Breast epithelium (tissue), 4 donors: ENCODE results near the gene IL26. TPM values are rescaled to one million over a fixed set of nuclear protein-coding genes. Genes with fewer than 3 reads are reported as not detected.

Source experiments
- DNase-seq, 2 donors: peaks; one replicate each; pipeline ENCODE4 v3.0.0-alpha.2; 2019; ENCODE audit warnings: low spot score in 2 of 2
- H3K27ac ChIP-seq, 2 donors: fragments of 200-600 bp; sonication (generic) in 1 of 2; one replicate each; pipeline ENCODE4 v1.5.1; 2016 to 2019; ENCODE audit warnings: mild to moderate bottlenecking in 1 of 2
- H3K27me3 ChIP-seq, 2 donors: fragments of 200-600 bp; sonication (generic) in 1 of 2; one replicate each; pipeline versions ENCODE4 v1.5.1 to v1.6.0; 2017 to 2019; ENCODE audit warnings: control low read depth in 1 of 2, mild to moderate bottlenecking in 1 of 2
- H3K36me3 ChIP-seq: fragments of 200-600 bp; one replicate; pipeline ENCODE4 v1.5.1; 2019
- H3K4me1 ChIP-seq, 2 donors: fragments of 200-600 bp; sonication (generic); one replicate each; pipeline ENCODE4 v1.5.1; 2016 to 2019; ENCODE audit warnings: control low read depth in 1 of 2
- H3K4me3 ChIP-seq, 3 donors: fragments of 200-600 bp; sonication (generic); 1 replicate in 2 of 3; 2 replicates in 1 of 3; pipeline ENCODE4 v1.5.1; 2016 to 2019; ENCODE audit warnings: mild to moderate bottlenecking in 3 of 3, moderate library complexity in 2 of 3
- H3K9me3 ChIP-seq, 2 donors: fragments of 200-600 bp; sonication (generic) in 1 of 2; one replicate each; pipeline ENCODE4 v1.5.1; 2016 to 2019; ENCODE audit warnings: control low read depth in 1 of 2
- POLR2A ChIP-seq: fragments of 450-650 bp; IDR thresholded peaks from one replicate; pipeline ENCODE4 v1.6.1; 2016; ENCODE audit warnings: antibody characterized with exemption, mild to moderate bottlenecking, moderate library complexity
- POLR2AphosphoS5 ChIP-seq, 3 donors: sonication (generic); formaldehyde crosslinking; IDR thresholded peaks; one replicate each; pipeline ENCODE4 v1.6.1; 2017; ENCODE audit warnings: antibody characterized with exemption in 3 of 3
- intact Hi-C: fragments of 100-400 bp; cut with DNase I; formaldehyde crosslinking; loops from one replicate; pipeline ENCODE4 v1.15.1; 2023; ENCODE audit warnings: low total_unique reads
- total RNA-seq, 3 donors: library from RNA; depleted of rRNA; stranded (reverse); fragments of >200 nt; gene quantifications; one replicate each; pipeline ENCODE4 v1.1.0, GENCODE V29; 2016
- TF ChIP-seq, protein P1 (sequence below), 3 donors: fragments of 450-650 bp; IDR thresholded peaks; one replicate each; pipeline ENCODE4 v1.5.1; 2016 to 2017; ENCODE audit warnings: antibody characterized with exemption in 3 of 3, mild to moderate bottlenecking in 3 of 3, moderate library complexity in 3 of 3

The IL26 gene
- total RNA-seq, 3 donors from 2014 or later: not detected

GRCh38 chr12:68240975-68241374 lies 15.4 kb upstream of the IL26 start:
- no peak for TF ChIP-seq POLR2AphosphoS5 (IDR thresholded peaks at IDR 0.05)
- no peak for TF ChIP-seq POLR2A
- TF ChIP-seq, protein P1, sequence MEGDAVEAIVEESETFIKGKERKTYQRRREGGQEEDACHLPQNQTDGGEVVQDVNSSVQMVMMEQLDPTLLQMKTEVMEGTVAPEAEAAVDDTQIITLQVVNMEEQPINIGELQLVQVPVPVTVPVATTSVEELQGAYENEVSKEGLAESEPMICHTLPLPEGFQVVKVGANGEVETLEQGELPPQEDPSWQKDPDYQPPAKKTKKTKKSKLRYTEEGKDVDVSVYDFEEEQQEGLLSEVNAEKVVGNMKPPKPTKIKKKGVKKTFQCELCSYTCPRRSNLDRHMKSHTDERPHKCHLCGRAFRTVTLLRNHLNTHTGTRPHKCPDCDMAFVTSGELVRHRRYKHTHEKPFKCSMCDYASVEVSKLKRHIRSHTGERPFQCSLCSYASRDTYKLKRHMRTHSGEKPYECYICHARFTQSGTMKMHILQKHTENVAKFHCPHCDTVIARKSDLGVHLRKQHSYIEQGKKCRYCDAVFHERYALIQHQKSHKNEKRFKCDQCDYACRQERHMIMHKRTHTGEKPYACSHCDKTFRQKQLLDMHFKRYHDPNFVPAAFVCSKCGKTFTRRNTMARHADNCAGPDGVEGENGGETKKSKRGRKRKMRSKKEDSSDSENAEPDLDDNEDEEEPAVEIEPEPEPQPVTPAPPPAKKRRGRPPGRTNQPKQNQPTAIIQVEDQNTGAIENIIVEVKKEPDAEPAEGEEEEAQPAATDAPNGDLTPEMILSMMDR (IDR thresholded peaks at IDR 0.05): no peak
- Histone ChIP-seq H3K4me1 (no peaks in the 10 kb centered on the region), H3K9me3 (no peaks in the 10 kb centered on the region), H3K36me3 (no peaks in the 10 kb centered on the region), H3K27ac (peak overlapping the region; percentile 27 to 50), H3K27me3 (no peaks in the 10 kb centered on the region), H3K4me3 (peak overlapping the region in 1 of 3 donors; percentile 33)
- DNase-seq: no peak
- intact Hi-C loops: no loop called here

DNA sequence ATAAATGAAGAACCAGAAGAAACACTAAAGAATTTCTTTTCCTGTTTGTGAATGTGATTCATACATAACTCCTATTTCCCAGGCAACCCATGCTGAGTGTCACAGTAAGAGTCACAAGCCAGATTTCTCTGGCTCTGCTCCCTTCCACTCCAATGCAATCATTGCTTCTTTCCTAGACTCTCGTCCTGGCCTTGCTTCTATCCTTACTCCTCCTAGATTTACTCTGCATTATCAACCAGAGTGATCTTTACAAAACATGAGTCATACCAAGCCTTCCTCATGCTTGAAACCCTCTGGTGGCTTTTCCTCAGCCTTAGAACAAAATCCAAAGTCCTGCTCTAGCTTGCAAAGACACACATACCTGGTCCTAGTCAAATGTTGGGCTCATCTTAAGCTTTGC lies 14.5 kb upstream of the IL26 start:
- H3K36me3 ChIP-seq: no peaks in the 10 kb centered on the region
- H3K27me3 ChIP-seq: no peaks in the 10 kb centered on the region
- intact Hi-C loops: no loop called here
- H3K9me3 ChIP-seq: no peaks in the 10 kb centered on the region
- H3K27ac ChIP-seq: peak overlapping the region in 1 of 2 donors; percentile 50
- H3K4me1 ChIP-seq: no peaks in the 10 kb centered on the region
- no peak overlapping the region for H3K4me3 ChIP-seq
- TF ChIP-seq, protein P1 (IDR thresholded peaks at IDR 0.05): no peak
- TF ChIP-seq POLR2A: no peak
- TF ChIP-seq POLR2AphosphoS5 (IDR thresholded peaks at IDR 0.05): no peak
- DNase-seq: no peak

DNA sequence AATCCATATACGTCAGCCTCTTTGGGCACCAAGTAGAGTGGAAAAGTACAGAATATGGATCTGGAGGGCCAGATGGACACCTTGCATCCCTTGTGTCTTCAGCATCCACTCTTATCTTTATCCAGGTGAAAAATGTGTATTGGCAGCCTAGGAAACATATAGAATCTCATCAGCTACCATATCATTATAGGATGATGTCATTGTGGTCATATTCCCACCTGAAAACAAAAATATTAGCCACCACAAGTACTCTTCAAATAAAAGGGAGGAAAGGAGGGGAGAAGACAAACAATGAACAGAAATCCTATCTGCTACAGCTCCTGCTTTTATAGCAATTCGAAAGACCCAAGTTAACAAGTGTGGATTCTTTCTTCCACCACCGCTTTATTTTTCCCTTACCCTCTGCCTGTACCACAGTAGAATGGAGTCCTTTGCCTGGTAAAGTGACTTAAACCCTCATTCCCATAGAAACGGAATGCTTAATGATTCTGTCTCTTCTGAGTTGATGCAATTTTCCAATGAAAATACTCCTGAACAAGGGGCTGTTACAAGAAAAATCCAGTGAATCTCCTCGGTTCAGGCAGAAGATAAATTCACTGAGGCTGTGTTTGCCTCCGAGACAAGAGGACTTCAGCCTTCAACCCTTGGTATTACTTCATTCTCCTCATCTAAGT lies 13.8 kb upstream of the IL26 start:
- peak overlapping the region in 1 of 2 donors; percentile 21 for H3K27ac ChIP-seq
- TF ChIP-seq, protein P1 (IDR thresholded peaks at IDR 0.05): no peak
- TF ChIP-seq POLR2AphosphoS5 (IDR thresholded peaks at IDR 0.05) (no peak), POLR2A (no peak)
- H3K36me3 ChIP-seq: no peaks in the 10 kb centered on the region
- no peak overlapping the region for H3K4me3 ChIP-seq
- DNase-seq: no peak
- H3K27me3 ChIP-seq: no peaks in the 10 kb centered on the region
- no peaks in the 10 kb centered on the region for H3K4me1 ChIP-seq
- no peaks in the 10 kb centered on the region for H3K9me3 ChIP-seq
- intact Hi-C loops: no loop called here

DNA sequence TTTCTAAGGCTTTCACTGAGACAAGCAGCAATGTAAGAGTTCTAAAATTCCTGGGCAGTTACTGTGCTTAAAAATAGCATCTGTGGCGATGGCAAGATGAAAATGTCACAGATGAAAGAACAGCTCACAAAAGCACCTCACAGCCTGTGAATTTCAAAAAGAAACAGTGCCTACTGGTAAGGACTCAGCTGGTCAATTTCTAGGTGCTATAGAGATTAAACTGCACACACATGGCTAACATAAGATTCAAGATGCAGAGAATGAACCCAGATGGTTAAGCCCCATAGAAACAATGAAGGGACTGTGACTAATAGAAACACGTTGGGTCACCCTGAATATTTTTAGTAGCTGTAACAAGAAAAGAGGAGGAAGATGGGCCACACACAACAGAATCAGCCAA lies 12.0 kb upstream of the IL26 start:
- no peaks in the 10 kb centered on the region for H3K27me3 ChIP-seq
- TF ChIP-seq, protein P1 (IDR thresholded peaks at IDR 0.05): no peak
- TF ChIP-seq POLR2A: no peak
- no peak for TF ChIP-seq POLR2AphosphoS5 (IDR thresholded peaks at IDR 0.05)
- no peaks in the 10 kb centered on the region for H3K9me3 ChIP-seq
- intact Hi-C loops: no loop called here
- H3K4me1 ChIP-seq: no peaks in the 10 kb centered on the region
- H3K27ac ChIP-seq: no peak overlapping the region
- H3K4me3 ChIP-seq: no peak overlapping the region
- H3K36me3 ChIP-seq: no peaks in the 10 kb centered on the region
- no peak for DNase-seq

- H3K4me1 ChIP-seq: no peaks in the 10 kb centered on the region
- no peaks in the 10 kb centered on the region for H3K36me3 ChIP-seq
- TF ChIP-seq POLR2A: no peak
- H3K27ac ChIP-seq: peak overlapping the region; percentile 1 to 13
- peak overlapping the region; percentile 34 to 50 (median 43) for H3K4me3 ChIP-seq
- H3K27me3 ChIP-seq: no peaks in the 10 kb centered on the region
- H3K9me3 ChIP-seq: no peaks in the 10 kb centered on the region
- DNase-seq: no peak
- intact Hi-C loops: no loop called here
Observed at GRCh38 chr12:68237078-68237477, 11.5 kb upstream of the IL26 start.
